ENCODE results near the gene EPHB1.

The EPHB1 gene

DNA sequence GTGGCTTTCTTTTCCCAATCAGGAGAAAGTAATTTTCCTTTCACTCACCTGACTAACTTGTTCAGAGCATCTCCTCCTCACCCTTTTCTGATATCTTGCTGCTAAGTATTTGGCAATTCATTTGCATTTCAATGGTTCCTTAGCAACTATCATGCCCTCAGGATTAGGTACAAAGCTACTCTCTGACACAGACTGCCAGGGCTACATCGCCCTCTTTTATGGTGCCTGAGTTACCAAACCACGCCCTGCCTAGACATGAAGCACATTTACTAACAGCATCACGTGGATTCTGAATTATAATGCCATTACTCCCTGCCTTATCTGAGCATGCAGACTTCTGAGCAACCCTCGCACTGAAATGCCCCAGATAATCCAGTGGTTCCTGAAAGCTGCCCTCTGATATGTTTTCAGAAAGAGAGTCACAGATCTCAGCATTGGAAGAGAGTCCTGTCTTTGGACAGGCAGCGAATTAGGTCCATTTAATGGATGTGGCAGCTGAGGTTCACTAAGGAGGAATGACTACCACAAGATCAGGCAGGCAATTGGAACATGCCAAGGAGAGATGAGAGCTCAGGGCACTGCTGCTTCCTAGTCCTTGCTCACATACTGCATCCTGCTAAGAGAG lies 14.5 kb downstream of the EPHB1 start:
- DNase-seq = no peak

DNA sequence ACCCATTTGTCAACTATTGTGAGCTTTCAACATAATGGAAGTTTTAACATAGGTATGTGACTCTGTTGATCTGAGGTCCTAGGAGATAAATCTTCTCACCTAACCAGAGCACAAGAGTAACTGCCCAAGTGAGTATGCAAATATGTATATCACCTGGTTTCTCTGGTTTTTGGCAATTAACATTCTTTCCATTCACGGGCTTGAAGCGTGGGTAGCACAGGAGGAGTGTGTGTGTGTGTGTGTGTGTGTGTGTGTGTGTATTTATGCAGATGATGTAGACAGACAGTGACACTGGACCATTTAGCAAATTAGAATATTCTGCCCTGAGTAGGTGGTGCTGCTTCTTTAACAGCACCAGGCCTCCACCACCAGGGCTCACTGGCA lies 15.0 kb downstream of the EPHB1 start:
- no peak for DNase-seq

DNA sequence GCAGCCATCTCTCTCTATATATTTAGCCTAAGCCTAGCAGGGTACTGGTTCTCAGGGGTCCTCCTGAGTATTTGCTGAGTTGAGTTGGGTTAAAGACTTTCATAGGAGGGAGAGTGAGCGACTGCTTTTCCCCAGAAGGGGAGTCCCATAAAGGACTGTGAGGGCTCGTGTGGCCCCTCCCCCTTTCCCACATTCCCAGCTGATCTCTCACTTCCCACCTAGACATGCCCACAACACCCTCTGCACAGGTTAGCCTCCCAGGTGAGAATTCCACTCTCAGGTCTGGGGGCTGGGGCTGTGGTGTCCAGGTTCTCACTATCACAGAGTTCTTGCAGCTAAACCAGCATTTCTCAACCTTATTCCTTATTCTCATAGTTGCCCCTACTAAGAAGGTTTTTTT lies 15.8 kb downstream of the EPHB1 start:
- DNase-seq = no peak

- DNase-seq = no peak
Measured at GRCh38 chr3:134813618-134814017, 18.6 kb downstream of the EPHB1 start.

- no peak for DNase-seq
Measured at GRCh38 chr3:134815519-134815918, 20.5 kb downstream of the EPHB1 start.

GRCh38 chr3:134816623-134817022 lies 21.6 kb downstream of the EPHB1 start:
- no peak for DNase-seq

- no peak for DNase-seq
Measured at GRCh38 chr3:134817297-134817696, 22.2 kb downstream of the EPHB1 start.

- DNase-seq = no peak
Measured at GRCh38 chr3:134820994-134821393, 25.9 kb downstream of the EPHB1 start.

DNA sequence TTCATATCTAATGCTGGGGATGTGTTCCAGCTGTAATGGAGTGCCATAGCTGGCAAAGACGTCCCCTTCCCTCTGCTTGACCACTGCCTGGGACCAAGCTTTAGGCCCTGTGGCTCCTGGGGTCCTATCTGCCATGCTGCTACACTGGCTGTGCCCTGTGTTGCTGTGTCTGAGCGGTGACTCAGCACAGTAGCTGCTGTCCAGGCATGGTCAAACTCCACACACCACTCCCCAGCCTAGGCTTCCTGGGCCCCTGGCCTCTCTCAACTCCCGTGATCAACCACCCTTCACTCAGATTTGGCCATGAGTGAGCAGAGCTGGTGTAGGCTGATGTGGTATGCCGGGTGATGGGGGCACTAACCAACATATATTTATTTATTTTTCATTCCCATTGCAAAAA lies 27.0 kb downstream of the EPHB1 start:
- no peak for DNase-seq

- DNase-seq = no peak
Measured at GRCh38 chr3:134823679-134824078, 28.6 kb downstream of the EPHB1 start.

GRCh38 chr3:134824791-134825190 lies 29.7 kb downstream of the EPHB1 start:
- no peak for DNase-seq

DNA sequence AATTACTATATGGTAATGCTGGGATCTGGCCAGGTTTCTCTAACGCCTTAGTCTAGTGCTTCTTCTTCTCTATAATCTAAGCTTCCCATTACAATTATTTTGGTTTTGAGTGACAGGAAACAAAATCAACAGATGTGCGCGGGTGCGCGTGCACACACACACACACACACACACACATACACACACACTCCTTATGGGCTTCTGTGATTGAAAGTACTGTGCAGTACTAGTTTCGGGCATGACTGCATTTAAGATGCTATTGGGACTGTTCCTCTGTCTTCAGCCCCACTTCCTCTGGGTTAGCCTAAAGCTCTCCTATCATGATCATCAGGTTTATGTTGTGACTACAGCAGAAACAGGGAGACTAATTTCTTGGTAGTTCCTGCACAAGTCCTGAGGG lies 32.2 kb downstream of the EPHB1 start:
- DNase-seq = no peak

- DNase-seq = no peak
Measured at GRCh38 chr3:134829721-134830120, 34.7 kb downstream of the EPHB1 start.

DNA sequence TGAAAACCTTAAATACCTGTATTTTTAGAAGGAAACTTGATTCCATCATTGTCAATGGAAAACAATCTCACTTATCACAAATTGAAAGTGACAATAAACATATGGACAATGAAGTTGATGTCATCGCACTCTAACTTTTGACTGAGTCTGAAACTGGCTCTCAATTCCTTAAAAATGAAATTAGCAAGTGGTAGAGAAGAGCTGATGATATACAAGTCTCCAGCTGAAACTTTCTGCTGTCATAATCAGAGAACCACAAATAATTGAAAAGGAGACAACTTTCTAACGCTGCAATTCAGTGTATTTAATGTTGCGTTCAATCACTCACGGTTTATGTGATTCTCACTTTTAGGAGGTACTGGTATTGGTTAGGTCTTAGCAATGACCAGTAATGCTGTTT lies 37.5 kb downstream of the EPHB1 start:
- no peak for DNase-seq

GRCh38 chr3:134833453-134834163 lies 38.5 kb downstream of the EPHB1 start:
- no peak for DNase-seq

- no peak for DNase-seq
Measured at GRCh38 chr3:134836921-134837320, 41.9 kb downstream of the EPHB1 start.

GRCh38 chr3:134838599-134838998 lies 43.5 kb downstream of the EPHB1 start:
- DNase-seq = no peak

DNA sequence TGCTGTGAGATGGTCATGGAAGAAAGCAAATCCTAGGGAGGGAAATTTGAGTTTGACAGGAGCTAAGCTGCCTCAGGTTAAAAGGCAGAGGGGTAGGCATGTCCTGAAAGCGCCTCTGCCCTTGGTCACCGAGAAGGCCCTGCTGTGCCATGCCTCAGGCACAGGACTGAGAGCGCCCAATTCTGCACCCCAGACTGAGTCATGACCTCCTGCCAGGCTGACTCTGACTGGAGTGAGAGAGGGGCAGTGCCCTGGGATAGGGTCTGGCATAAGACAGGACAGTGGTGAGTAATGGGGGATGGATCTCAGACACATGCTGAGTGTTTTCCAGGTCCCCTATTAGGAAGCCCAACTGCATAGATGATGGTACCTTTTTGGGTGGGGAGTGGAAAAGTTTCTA lies 44.4 kb downstream of the EPHB1 start:
- no peak for DNase-seq

GRCh38 chr3:134839990-134840389 lies 44.9 kb downstream of the EPHB1 start:
- no peak for DNase-seq

GRCh38 chr3:134840459-134840858 lies 45.4 kb downstream of the EPHB1 start:
- DNase-seq = no peak

DNA sequence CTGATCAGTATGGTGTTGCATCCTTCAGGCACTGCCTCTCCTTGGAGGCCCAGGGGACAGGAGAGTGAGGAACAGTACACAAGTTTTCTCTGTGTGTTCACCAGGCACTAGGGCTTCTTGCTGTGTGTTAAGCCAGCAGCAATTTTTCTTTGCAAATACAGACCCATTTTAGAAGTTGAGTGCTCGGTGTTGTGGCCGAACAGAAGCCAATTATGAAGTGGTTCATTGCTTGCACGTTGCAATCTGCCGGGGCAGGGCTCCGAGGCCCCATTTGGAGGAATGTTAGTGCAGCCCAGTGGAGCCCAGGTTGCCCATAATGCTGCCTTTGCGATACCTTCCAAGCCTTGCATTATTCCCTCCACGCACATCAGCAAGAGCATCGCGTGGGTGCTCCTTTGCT lies 51.0 kb downstream of the EPHB1 start:
- DNase-seq = no peak

GRCh38 chr3:134846911-134847317 lies 51.9 kb downstream of the EPHB1 start:
- DNase-seq = no peak

GRCh38 chr3:134847349-134847748 lies 52.3 kb downstream of the EPHB1 start:
- DNase-seq = no peak

- DNase-seq = no peak
Measured at GRCh38 chr3:134849561-134849960, 54.5 kb downstream of the EPHB1 start.

DNA sequence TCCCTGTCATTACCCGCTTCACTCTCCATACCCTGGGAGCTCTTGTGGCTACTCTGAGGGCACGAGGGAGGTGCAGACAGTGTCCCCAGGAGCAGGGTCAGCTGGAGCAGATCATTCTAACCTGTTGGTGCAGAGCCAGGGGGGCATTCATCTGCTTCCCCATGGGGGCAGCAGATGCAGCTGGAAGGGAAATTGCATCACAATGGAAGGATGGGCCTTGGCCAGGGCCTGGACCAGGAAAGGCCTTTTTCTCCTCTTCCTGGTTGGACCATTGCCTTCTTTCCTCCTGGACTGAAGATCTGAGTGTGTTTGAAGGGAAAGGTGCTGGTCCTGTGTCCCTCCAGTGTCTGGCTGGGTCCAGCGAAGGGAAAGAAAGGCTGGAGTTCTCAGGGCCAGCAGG lies 55.7 kb downstream of the EPHB1 start:
- no peak for DNase-seq

All from NCI-H1105 (cell line).